ENCODE measurements around the gene TCF4.

Gene TCF4

GRCh38 chr18:55206927-55207326, 381.1 kb downstream of the TCF4 start:
- no peak overlapping the region for H3K27ac ChIP-seq (ENCODE audit: low read depth, low read length)
- no peak overlapping the region for H3K4me3 ChIP-seq (ENCODE audit: low read depth, low read length)
- no peaks in the 10 kb centered on the region for H3K36me3 ChIP-seq (ENCODE audit: control insufficient read depth, insufficient read depth, low read length)
- H3K27me3 ChIP-seq (ENCODE audit: control insufficient read depth, insufficient read depth, low read length), result no peaks in the 10 kb centered on the region
- H3K9ac ChIP-seq (ENCODE audit: low read depth, low read length), result no peak overlapping the region
- no peaks in the 10 kb centered on the region for H3K9me3 ChIP-seq (ENCODE audit: control insufficient read depth, insufficient read depth, low read length)
- H3K4me1 ChIP-seq (ENCODE audit: control insufficient read depth, insufficient read depth, low read length), result no peaks in the 10 kb centered on the region

- H3K4me1 ChIP-seq (ENCODE audit: control insufficient read depth, insufficient read depth, low read length), result no peaks in the 10 kb centered on the region
- no peaks in the 10 kb centered on the region for H3K9me3 ChIP-seq (ENCODE audit: control insufficient read depth, insufficient read depth, low read length)
- H3K27me3 ChIP-seq (ENCODE audit: control insufficient read depth, insufficient read depth, low read length), result no peaks in the 10 kb centered on the region
- no peak overlapping the region for H3K27ac ChIP-seq (ENCODE audit: low read depth, low read length)
- no peaks in the 10 kb centered on the region for H3K36me3 ChIP-seq (ENCODE audit: control insufficient read depth, insufficient read depth, low read length)
- H3K4me3 ChIP-seq (ENCODE audit: low read depth, low read length), result no peak overlapping the region
- no peak overlapping the region for H3K9ac ChIP-seq (ENCODE audit: low read depth, low read length)
Observed at GRCh38 chr18:55202232-55202917, 385.6 kb downstream of the TCF4 start.

- no peaks in the 10 kb centered on the region for H3K36me3 ChIP-seq (ENCODE audit: control insufficient read depth, insufficient read depth, low read length)
- no peak overlapping the region for H3K4me3 ChIP-seq (ENCODE audit: low read depth, low read length)
- no peaks in the 10 kb centered on the region for H3K27me3 ChIP-seq (ENCODE audit: control insufficient read depth, insufficient read depth, low read length)
- H3K4me1 ChIP-seq (ENCODE audit: control insufficient read depth, insufficient read depth, low read length), result no peaks in the 10 kb centered on the region
- H3K9me3 ChIP-seq (ENCODE audit: control insufficient read depth, insufficient read depth, low read length), result no peaks in the 10 kb centered on the region
- H3K27ac ChIP-seq (ENCODE audit: low read depth, low read length), result no peak overlapping the region
- H3K9ac ChIP-seq (ENCODE audit: low read depth, low read length), result no peak overlapping the region
Observed at GRCh38 chr18:55199291-55199963, 388.6 kb downstream of the TCF4 start.

- no peaks in the 10 kb centered on the region for H3K4me1 ChIP-seq (ENCODE audit: control insufficient read depth, insufficient read depth, low read length)
- no peaks in the 10 kb centered on the region for H3K9me3 ChIP-seq (ENCODE audit: control insufficient read depth, insufficient read depth, low read length)
- H3K9ac ChIP-seq (ENCODE audit: low read depth, low read length), result no peak overlapping the region
- H3K27ac ChIP-seq (ENCODE audit: low read depth, low read length), result no peak overlapping the region
- no peak overlapping the region for H3K4me3 ChIP-seq (ENCODE audit: low read depth, low read length)
- H3K27me3 ChIP-seq (ENCODE audit: control insufficient read depth, insufficient read depth, low read length), result no peaks in the 10 kb centered on the region
- H3K36me3 ChIP-seq (ENCODE audit: control insufficient read depth, insufficient read depth, low read length), result no peaks in the 10 kb centered on the region
Observed at GRCh38 chr18:55195863-55196262, 392.1 kb downstream of the TCF4 start.

GRCh38 chr18:55189972-55190371, 398.0 kb downstream of the TCF4 start:
- no peaks in the 10 kb centered on the region for H3K4me1 ChIP-seq (ENCODE audit: control insufficient read depth, insufficient read depth, low read length)

GRCh38 chr18:55186588-55186987, 401.4 kb downstream of the TCF4 start:
- no peak overlapping the region for H3K4me3 ChIP-seq (ENCODE audit: low read depth, low read length)
- no peaks in the 10 kb centered on the region for H3K9me3 ChIP-seq (ENCODE audit: control insufficient read depth, insufficient read depth, low read length)
- H3K9ac ChIP-seq (ENCODE audit: low read depth, low read length), result no peak overlapping the region
- no peaks in the 10 kb centered on the region for H3K36me3 ChIP-seq (ENCODE audit: control insufficient read depth, insufficient read depth, low read length)
- H3K4me1 ChIP-seq (ENCODE audit: control insufficient read depth, insufficient read depth, low read length), result no peaks in the 10 kb centered on the region
- H3K27ac ChIP-seq (ENCODE audit: low read depth, low read length), result no peak overlapping the region
- no peaks in the 10 kb centered on the region for H3K27me3 ChIP-seq (ENCODE audit: control insufficient read depth, insufficient read depth, low read length)

More at GRCh38 chr18:55189972-55190371, 398.0 kb downstream of the TCF4 start:
- Histone ChIP-seq H3K9ac (ENCODE audit: low read depth, low read length) (no peak overlapping the region), H3K27ac (ENCODE audit: low read depth, low read length) (no peak overlapping the region), H3K9me3 (ENCODE audit: control insufficient read depth, insufficient read depth, low read length) (no peaks in the 10 kb centered on the region), H3K4me3 (ENCODE audit: low read depth, low read length) (no peak overlapping the region), H3K27me3 (ENCODE audit: control insufficient read depth, insufficient read depth, low read length) (no peaks in the 10 kb centered on the region), H3K36me3 (ENCODE audit: control insufficient read depth, insufficient read depth, low read length) (no peaks in the 10 kb centered on the region)

- Histone ChIP-seq H3K4me1 (ENCODE audit: control insufficient read depth, insufficient read depth, low read length) (no peaks in the 10 kb centered on the region), H3K9ac (ENCODE audit: low read depth, low read length) (no peak overlapping the region), H3K9me3 (ENCODE audit: control insufficient read depth, insufficient read depth, low read length) (no peaks in the 10 kb centered on the region), H3K4me3 (ENCODE audit: low read depth, low read length) (no peak overlapping the region), H3K27ac (ENCODE audit: low read depth, low read length) (no peak overlapping the region), H3K27me3 (ENCODE audit: control insufficient read depth, insufficient read depth, low read length) (no peaks in the 10 kb centered on the region), H3K36me3 (ENCODE audit: control insufficient read depth, insufficient read depth, low read length) (no peaks in the 10 kb centered on the region)
Observed at GRCh38 chr18:55185391-55185790, 402.6 kb downstream of the TCF4 start.

- Histone ChIP-seq H3K4me3 (ENCODE audit: low read depth, low read length) (no peak overlapping the region), H3K36me3 (ENCODE audit: control insufficient read depth, insufficient read depth, low read length) (no peaks in the 10 kb centered on the region), H3K27me3 (ENCODE audit: control insufficient read depth, insufficient read depth, low read length) (no peaks in the 10 kb centered on the region), H3K9me3 (ENCODE audit: control insufficient read depth, insufficient read depth, low read length) (no peaks in the 10 kb centered on the region), H3K9ac (ENCODE audit: low read depth, low read length) (no peak overlapping the region), H3K27ac (ENCODE audit: low read depth, low read length) (no peak overlapping the region), H3K4me1 (ENCODE audit: control insufficient read depth, insufficient read depth, low read length) (no peaks in the 10 kb centered on the region)
Observed at GRCh38 chr18:55179835-55180234, 408.2 kb downstream of the TCF4 start.

GRCh38 chr18:55179425-55179824, 408.6 kb downstream of the TCF4 start:
- no peaks in the 10 kb centered on the region for H3K4me1 ChIP-seq (ENCODE audit: control insufficient read depth, insufficient read depth, low read length)
- no peak overlapping the region for H3K4me3 ChIP-seq (ENCODE audit: low read depth, low read length)
- H3K36me3 ChIP-seq (ENCODE audit: control insufficient read depth, insufficient read depth, low read length), result no peaks in the 10 kb centered on the region
- no peak overlapping the region for H3K27ac ChIP-seq (ENCODE audit: low read depth, low read length)
- no peak overlapping the region for H3K9ac ChIP-seq (ENCODE audit: low read depth, low read length)
- no peaks in the 10 kb centered on the region; the same call in 1 of the 2 replicates for H3K9me3 ChIP-seq (ENCODE audit: control insufficient read depth, insufficient read depth, low read length)
- H3K27me3 ChIP-seq (ENCODE audit: control insufficient read depth, insufficient read depth, low read length), result no peaks in the 10 kb centered on the region

- H3K27me3 ChIP-seq (ENCODE audit: control insufficient read depth, insufficient read depth, low read length), result no peaks in the 10 kb centered on the region
- H3K9me3 ChIP-seq (ENCODE audit: control insufficient read depth, insufficient read depth, low read length), result peaks cover 3% of the 10 kb centered on the region
- no peaks in the 10 kb centered on the region for H3K4me1 ChIP-seq (ENCODE audit: control insufficient read depth, insufficient read depth, low read length)
- H3K27ac ChIP-seq (ENCODE audit: low read depth, low read length), result no peak overlapping the region
- no peak overlapping the region for H3K4me3 ChIP-seq (ENCODE audit: low read depth, low read length)
- no peaks in the 10 kb centered on the region for H3K36me3 ChIP-seq (ENCODE audit: control insufficient read depth, insufficient read depth, low read length)
- H3K9ac ChIP-seq (ENCODE audit: low read depth, low read length), result no peak overlapping the region
Observed at GRCh38 chr18:55173291-55173690, 414.7 kb downstream of the TCF4 start.
